ENCODE results near the gene FKBP6. TPM values are rescaled to one million over a fixed set of nuclear protein-coding genes. Genes with fewer than 3 reads are reported as not detected.
"Not testable (repeated sequence)": the region's sequence is repeated elsewhere in the genome, so short reads cannot be mapped to it uniquely, and the experiment has no call there.

Gene FKBP6
- total and polyA plus RNA-seq, 2 of the 13 experiments (the other 11 are each of a cell fraction or from before 2014, with no cell fraction given), result 0.07 to 0.20 TPM

DNA sequence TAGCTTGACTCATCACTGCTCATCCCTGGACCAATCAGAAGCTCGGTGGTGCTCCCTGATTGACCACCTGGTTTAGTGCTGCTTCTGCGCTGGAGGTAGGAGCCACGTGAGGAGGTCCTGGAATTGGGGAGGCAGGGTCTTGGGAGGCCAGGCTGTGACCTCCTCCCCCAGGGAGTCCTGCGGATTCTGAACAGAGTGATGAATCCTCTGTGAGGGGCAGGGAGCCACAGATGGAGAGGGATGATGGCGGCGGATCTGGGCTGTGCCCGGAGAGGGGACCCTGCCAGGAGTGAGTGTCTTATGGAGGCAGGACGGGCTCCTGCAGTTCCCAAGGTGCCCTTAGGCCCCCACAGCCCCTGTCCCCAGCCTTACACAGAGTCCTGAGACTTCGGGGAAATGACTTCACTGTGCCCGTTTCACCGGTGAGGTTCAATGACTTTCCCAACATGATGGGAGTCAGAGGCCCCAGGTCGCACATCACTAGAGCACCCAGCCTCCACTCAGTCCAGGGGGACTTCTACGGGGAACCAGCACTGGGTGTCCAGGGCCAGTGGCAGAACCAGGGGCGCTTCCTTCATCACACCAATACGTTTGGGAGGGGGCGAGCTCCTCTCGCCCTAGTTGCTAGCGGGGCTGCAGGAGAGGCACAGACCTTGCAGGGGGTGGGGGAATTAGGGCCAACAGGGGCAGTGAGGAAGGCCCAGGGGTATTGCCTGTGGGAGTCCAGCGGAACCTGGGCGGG lies 48.9 kb downstream of the FKBP6 start:
- TF ChIP-seq, protein P1, sequence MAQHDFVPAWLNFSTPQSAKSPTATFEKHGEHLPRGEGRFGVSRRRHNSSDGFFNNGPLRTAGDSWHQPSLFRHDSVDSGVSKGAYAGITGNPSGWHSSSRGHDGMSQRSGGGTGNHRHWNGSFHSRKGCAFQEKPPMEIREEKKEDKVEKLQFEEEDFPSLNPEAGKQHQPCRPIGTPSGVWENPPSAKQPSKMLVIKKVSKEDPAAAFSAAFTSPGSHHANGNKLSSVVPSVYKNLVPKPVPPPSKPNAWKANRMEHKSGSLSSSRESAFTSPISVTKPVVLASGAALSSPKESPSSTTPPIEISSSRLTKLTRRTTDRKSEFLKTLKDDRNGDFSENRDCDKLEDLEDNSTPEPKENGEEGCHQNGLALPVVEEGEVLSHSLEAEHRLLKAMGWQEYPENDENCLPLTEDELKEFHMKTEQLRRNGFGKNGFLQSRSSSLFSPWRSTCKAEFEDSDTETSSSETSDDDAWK (CRISPR knock-in tag; IDR thresholded peaks at IDR 0.05), result no peak
- TF ChIP-seq ZNF343 (CRISPR knock-in tag; IDR thresholded peaks at IDR 0.05), result no peak
- ATAC-seq (peak; percentile 25), DNase-seq (ENCODE audit: low spot score) (no peak), FAIRE-seq (no peak)
- in situ Hi-C loops (cut with HindIII; ENCODE audit: extremely low pct_ligation_motif_present, low pct_unique_long_range_greater_than_20kb), result no loop called here
- H3K9me3 ChIP-seq (ENCODE audit: low read length), result no peaks in the 10 kb centered on the region
- ChIA-PET POLR2A (no interaction called here), CTCF (ENCODE audit: low intra/inter-chr PET ratio, low total read pairs) (no interaction called here)
- no peak overlapping the region for H3K27ac ChIP-seq (ENCODE audit: extremely low read length, insufficient read depth, low read length)
- intact Hi-C loops (cut with micrococcal nuclease; ENCODE audit: unreplicated experiment), result no loop called here
- no peaks in the 10 kb centered on the region for H3K79me2 ChIP-seq (ENCODE audit: insufficient read depth, low read length)
- H3K36me3 ChIP-seq (replicated peaks in 1 of 2; ENCODE audit: control insufficient read depth in 1 of 2, insufficient read depth in 2 of 2, low read length in 2 of 2), result no peaks in the 10 kb centered on the region
- no peak overlapping the region for H3K4me3 ChIP-seq (replicated peaks in 1 of 3; ENCODE audit: insufficient read depth in 1 of 3, low read depth in 2 of 3, low read length in 3 of 3)
- H3K4me2 ChIP-seq (ENCODE audit: low read depth, low read length), result no peak overlapping the region
- no peaks in the 10 kb centered on the region for H4K20me1 ChIP-seq (ENCODE audit: insufficient read depth, low read length)
- H2AFZ ChIP-seq (ENCODE audit: low read length), result no peak overlapping the region
- no peak overlapping the region for H3K9ac ChIP-seq (ENCODE audit: insufficient read depth, low read depth, low read length)
- H3K27me3 ChIP-seq (ENCODE audit: control insufficient read depth in 1 of 2, insufficient read depth in 2 of 2, low read length in 2 of 2), result peaks cover 2 to 6% of the 10 kb centered on the region in 2 experiments; a peak in 2 of 5 replicates
- WGBS (ENCODE audit: low lambda C conversion rate), result 73% methylated on average over 12 of the region's 20 CpGs
- BruUV-seq (replicated peaks), result no TSS peak
- no peaks in the 10 kb centered on the region for H3K4me1 ChIP-seq (ENCODE audit: insufficient read depth, low read length)

DNA sequence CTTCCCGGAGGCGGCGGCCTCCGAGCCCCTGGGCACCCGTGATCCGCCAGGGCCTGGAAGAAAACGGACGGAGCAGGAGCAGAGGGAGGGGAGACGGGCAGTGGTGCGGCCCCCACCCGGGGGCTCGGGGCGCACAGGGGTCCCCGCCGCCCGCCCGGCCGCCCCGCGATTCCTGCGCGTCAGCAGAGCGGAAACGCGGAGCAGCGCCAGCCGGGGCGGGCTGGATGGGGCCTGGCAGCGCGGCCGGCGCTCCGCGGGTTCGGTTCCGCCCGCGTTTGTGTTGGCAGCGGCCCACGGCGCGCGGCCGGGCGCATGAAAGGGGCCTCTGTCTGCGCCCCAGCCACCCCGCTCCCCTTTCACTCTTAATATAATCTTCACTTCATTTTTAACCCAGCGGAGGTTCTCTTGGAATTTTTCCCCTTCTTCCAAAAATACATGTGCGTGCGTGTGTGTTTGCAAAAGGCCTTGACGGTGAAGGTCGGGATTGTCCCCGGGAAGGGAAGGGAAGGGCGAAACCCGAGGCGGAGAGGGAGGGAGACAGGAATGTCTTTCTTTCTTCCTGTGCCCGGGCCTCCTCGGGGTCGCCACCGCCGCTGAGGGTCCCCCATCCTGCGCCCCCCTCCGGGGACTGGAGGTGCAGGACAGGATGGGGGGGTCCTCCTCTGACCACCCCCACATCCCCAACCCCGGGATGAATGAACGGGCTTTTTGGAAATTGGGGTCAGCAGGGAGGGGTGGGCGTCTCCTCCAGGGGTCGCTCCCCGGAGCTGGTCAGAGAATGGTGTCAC lies 49.6 kb downstream of the FKBP6 start:
- H3K36me3 ChIP-seq (replicated peaks in 1 of 2; ENCODE audit: control insufficient read depth in 1 of 2, insufficient read depth in 2 of 2, low read length in 2 of 2); H3K9ac ChIP-seq (ENCODE audit: insufficient read depth, low read depth, low read length); H3K4me1 ChIP-seq (ENCODE audit: insufficient read depth, low read length); POLR2A ChIA-PET; H3K79me2 ChIP-seq (ENCODE audit: insufficient read depth, low read length); ATAC-seq; in situ Hi-C loops (cut with HindIII; ENCODE audit: extremely low pct_ligation_motif_present, low pct_unique_long_range_greater_than_20kb); H2AFZ ChIP-seq (ENCODE audit: low read length); intact Hi-C loops (cut with micrococcal nuclease; ENCODE audit: unreplicated experiment); H3K27ac ChIP-seq (ENCODE audit: extremely low read length, insufficient read depth, low read length); H3K27me3 ChIP-seq (ENCODE audit: control insufficient read depth in 1 of 2, insufficient read depth in 2 of 2, low read length in 2 of 2); H4K20me1 ChIP-seq (ENCODE audit: insufficient read depth, low read length); DNase-seq (ENCODE audit: low spot score); H3K9me3 ChIP-seq (ENCODE audit: low read length); FAIRE-seq; CTCF ChIA-PET (ENCODE audit: low intra/inter-chr PET ratio, low total read pairs); BruUV-seq (replicated peaks): not testable (repeated sequence)
- Histone ChIP-seq H3K4me2 (ENCODE audit: low read depth, low read length) (peak overlapping the region; percentile 27; the same call in 1 of the 2 replicates), H3K4me3 (replicated peaks in 1 of 3; ENCODE audit: insufficient read depth in 1 of 3, low read depth in 2 of 3, low read length in 3 of 3) (peak overlapping the region in 1 of 3 experiments; percentile 28; a peak in 1 of 6 replicates)
- 6% methylated on average over 19 of the region's 68 CpGs for WGBS (ENCODE audit: low lambda C conversion rate)

All from HepG2 (cell line).